ENCODE data around the gene KRTAP5-10. TPM values are rescaled to one million over a fixed set of nuclear protein-coding genes. Genes with fewer than 3 reads are reported as not detected.
"Not testable (repeated sequence)": the region's sequence is repeated elsewhere in the genome, so short reads cannot be mapped to it uniquely, and the experiment has no call there.

KRTAP5-10 gene
- total and polyA plus RNA-seq, 12 donors = 0.06 to 0.48 (median 0.27) TPM; not detected in 9

DNA sequence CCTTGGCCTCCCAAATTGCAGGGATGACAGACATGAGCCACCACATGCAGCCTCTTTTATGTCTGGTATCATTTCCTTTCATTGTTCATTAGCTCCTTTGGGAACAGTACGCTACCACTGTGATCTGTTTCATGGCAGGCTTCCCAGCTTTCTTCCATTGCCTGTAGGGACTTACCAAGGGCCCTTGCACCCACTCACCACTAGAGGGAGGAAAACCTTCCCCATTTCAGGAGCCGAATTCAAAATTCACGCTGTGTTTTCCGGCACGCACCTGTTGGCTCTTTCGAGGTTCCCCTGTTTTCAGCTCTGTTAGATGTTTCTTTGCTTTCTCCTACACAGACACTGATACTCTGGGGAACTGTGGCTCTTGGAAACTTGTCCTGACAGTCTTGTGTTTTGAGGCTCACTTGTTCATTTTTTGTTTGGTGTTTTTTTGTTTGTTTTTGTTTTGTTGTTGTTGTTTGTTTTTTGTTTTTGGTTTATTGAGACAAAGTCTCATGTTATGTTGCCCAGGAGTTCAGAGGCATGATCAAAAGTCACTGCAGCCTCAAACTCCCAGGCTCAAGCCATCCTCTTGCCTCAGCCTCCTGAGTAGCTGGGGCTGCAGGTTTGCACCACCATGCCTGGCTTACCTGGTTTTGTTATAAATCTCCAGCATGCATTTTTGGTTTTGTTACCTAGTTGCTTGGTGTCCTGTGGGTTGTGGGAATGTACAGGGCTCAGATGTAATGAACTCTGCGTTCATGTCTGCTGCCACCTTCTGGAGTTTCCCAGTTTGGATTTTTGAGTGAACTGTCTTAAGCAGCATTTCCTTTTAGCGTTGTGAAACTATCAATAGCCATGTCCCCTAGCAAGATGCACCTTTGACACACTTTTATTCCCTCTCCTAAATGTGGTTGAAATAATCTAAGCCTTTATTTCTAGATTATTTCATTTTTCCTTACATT is 15.0 kb downstream of the KRTAP5-10 start:
- Histone ChIP-seq H3K27ac (no peak overlapping the region), H3K4me3 (no peak overlapping the region), H3K36me3 (replicated peaks in 1 of 2) (no peaks in the 10 kb centered on the region), H3K27me3 (no peaks in the 10 kb centered on the region), H3K4me1 (replicated peaks in 1 of 2) (no peaks in the 10 kb centered on the region), H3K9me3 (replicated peaks in 1 of 3) (no peaks in the 10 kb centered on the region)
- intact Hi-C loops (cut with DNase I) = no loop called here
- 3 to 10% (median 8%) methylated on average over 8 of the region's 8 CpGs for WGBS, 4 donors
- DNase-seq = peak; percentile 71 to 90 (median 84)
- TF ChIP-seq POLR2A (IDR thresholded peaks at IDR 0.05) = no peak
- TF ChIP-seq, protein P1, sequence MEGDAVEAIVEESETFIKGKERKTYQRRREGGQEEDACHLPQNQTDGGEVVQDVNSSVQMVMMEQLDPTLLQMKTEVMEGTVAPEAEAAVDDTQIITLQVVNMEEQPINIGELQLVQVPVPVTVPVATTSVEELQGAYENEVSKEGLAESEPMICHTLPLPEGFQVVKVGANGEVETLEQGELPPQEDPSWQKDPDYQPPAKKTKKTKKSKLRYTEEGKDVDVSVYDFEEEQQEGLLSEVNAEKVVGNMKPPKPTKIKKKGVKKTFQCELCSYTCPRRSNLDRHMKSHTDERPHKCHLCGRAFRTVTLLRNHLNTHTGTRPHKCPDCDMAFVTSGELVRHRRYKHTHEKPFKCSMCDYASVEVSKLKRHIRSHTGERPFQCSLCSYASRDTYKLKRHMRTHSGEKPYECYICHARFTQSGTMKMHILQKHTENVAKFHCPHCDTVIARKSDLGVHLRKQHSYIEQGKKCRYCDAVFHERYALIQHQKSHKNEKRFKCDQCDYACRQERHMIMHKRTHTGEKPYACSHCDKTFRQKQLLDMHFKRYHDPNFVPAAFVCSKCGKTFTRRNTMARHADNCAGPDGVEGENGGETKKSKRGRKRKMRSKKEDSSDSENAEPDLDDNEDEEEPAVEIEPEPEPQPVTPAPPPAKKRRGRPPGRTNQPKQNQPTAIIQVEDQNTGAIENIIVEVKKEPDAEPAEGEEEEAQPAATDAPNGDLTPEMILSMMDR (IDR thresholded peaks at IDR 0.05) = peak; percentile 66 to 84 (median 71)

DNA sequence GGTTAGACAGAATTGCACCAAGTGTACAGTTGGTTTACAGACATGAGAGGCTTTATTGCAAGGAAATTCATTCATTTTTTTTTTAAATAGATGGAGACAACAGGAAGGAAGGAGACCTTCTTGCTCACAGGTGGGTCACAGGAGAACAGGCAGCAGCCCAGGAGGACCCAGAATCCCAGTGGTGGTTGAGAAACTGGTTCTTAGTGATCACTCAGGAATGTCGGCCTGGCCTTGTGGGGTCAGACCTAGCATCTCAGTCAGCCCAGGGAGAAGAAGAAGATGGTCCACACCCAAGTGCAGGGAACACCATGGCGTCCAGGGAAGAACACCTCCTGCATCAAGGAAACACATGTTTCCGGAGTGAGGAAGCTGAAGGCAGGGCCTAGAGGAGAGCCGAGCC is 16.5 kb downstream of the KRTAP5-10 start:
- Histone ChIP-seq H3K27me3 (no peaks in the 10 kb centered on the region), H3K36me3 (replicated peaks in 1 of 2) (no peaks in the 10 kb centered on the region), H3K9me3 (replicated peaks in 1 of 3) (no peaks in the 10 kb centered on the region), H3K27ac (no peak overlapping the region), H3K4me1 (replicated peaks in 1 of 2) (no peaks in the 10 kb centered on the region), H3K4me3 (no peak overlapping the region)
- intact Hi-C loops (cut with DNase I) = no loop called here
- 70 to 89% (median 82%) methylated on average over 4 of the region's 4 CpGs for WGBS, 4 donors
- no peak for DNase-seq
- TF ChIP-seq POLR2A (IDR thresholded peaks at IDR 0.05) = no peak
- TF ChIP-seq, protein P1 (IDR thresholded peaks at IDR 0.05) = no peak

DNA sequence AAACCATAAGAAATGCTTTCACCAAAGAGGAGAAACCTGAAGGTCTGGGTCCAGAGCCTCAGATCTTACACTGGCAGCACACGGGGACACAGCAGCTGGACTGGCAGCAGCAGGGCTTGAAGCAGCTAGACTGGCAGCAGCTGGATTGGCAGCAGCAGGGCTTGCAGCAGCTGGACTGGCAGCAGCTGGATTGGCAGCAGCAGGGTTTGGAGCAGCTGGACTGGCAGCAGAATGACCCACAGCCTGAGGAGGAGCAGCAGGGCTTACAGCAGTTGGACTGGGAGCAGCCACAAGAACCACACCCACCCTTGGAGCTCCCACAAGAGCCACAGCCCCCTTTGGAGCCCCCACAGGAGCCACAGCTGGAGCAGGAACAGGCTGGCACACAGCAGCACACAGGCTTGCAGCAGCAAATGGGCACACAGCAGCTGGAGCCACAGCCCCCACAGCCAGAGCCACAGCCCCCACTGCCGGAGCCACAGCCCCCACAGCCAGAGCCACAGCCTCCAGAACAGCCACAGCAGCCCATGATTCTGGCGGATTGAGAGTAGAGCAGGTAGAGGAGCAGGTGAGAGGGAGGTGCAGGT is 17.0 kb downstream of the KRTAP5-10 start, which contains the start of gene KRTAP5-11:
Gene KRTAP5-11 (minus strand): TSS at position 567 of the 587 bp plus-strand sequence. CDS start 38 bp downstream, at position 529.
- H3K4me1 ChIP-seq (replicated peaks in 1 of 2) = no peaks in the 10 kb centered on the region
- no peak for TF ChIP-seq POLR2A (IDR thresholded peaks at IDR 0.05)
- TF ChIP-seq, protein P1 (IDR thresholded peaks at IDR 0.05) = no peak
- intact Hi-C loops (cut with DNase I) = no loop called here
- H3K27ac ChIP-seq = no peak within 1 kb of the TSS
- WGBS, 4 donors = 76 to 89% (median 84%) methylated on average over 2 to 3 of the region's 3 CpGs
- no peaks in the 10 kb centered on the region for H3K36me3 ChIP-seq (replicated peaks in 1 of 2)
- H3K27me3 ChIP-seq = no peaks in the 10 kb centered on the region
- H3K9me3 ChIP-seq (replicated peaks in 1 of 3) = no peaks in the 10 kb centered on the region
- H3K4me3 ChIP-seq = no peak within 1 kb of the TSS
- DNase-seq = no peak

DNA sequence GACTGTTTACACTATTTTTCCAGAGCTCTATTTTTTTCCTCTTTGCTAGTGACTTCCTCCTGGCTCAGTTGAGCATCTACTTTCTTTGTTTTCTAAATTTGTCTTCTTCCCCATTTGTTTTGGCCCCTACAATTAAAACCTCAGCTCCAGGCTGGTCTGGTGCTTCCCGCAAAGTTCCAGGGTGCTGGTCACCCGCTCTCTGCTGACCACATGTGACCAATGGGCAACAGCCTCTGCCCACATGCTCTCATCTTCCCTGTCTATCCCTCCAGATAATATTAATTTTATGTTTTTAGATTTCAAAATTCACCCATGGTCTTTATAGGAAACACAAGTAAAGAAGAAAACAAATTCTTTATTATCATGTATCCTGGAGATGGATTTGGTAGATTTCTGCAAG is 17.6 kb downstream of the KRTAP5-10 start:
- WGBS, 4 donors = 74 to 81% (median 77%) methylated on average over 2 of the region's 2 CpGs
- intact Hi-C loops (cut with DNase I); H3K4me3 ChIP-seq; H3K27me3 ChIP-seq; H3K9me3 ChIP-seq (replicated peaks in 1 of 3); DNase-seq; H3K4me1 ChIP-seq (replicated peaks in 1 of 2); H3K27ac ChIP-seq; H3K36me3 ChIP-seq (replicated peaks in 1 of 2): not testable (repeated sequence)

DNA sequence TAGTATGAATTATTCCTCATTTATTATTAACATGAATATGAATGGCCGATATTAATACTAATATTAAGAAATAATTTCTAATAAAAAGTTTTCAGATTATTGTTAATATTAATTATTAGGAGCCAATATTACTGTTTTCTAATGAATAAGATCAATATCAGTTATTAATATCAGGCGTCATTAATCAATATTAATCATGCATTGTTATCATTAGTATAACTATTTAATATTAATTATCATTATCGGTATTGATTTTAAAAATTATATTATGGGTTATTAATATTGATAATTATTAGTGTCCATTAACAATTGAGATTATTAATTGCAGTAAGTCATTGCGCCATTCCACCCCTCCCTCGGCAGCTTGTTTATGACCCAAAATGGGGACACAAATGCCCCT is 20.3 kb downstream of the KRTAP5-10 start:
- H3K4me3 ChIP-seq; H3K36me3 ChIP-seq (replicated peaks in 1 of 2); H3K9me3 ChIP-seq (replicated peaks in 1 of 3); H3K27me3 ChIP-seq; DNase-seq; H3K4me1 ChIP-seq (replicated peaks in 1 of 2); intact Hi-C loops (cut with DNase I); H3K27ac ChIP-seq: not testable (repeated sequence)
- WGBS, 4 donors = 72 to 90% (median 78%) methylated on average over 5 of the region's 5 CpGs

DNA sequence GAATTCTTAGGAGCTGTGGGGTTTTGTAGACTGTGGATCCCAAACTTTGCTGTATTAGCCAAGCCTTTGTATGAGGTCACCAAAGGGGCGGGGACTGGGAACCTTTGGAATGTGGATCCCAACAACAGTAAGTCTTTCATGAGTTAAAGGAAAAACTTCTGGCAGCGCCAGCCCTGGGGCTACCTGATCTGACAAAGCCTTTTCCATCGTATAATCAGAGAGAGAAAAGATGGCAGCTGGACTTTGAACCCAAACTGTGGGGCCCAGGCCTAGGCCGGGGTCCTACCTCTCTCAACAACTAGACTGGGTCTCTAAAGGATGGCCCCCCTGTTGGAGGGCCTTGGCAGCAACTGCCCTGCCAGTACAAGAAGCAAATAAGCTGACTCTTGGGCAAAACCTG is 23.0 kb downstream of the KRTAP5-10 start:
- H3K36me3 ChIP-seq (replicated peaks in 1 of 2); H3K4me1 ChIP-seq (replicated peaks in 1 of 2); H3K4me3 ChIP-seq; DNase-seq; H3K27me3 ChIP-seq; H3K9me3 ChIP-seq (replicated peaks in 1 of 3); intact Hi-C loops (cut with DNase I); H3K27ac ChIP-seq: not testable (repeated sequence)
- WGBS, 4 donors = 62 to 69% (median 68%) methylated on average over 4 of the region's 4 CpGs

DNA sequence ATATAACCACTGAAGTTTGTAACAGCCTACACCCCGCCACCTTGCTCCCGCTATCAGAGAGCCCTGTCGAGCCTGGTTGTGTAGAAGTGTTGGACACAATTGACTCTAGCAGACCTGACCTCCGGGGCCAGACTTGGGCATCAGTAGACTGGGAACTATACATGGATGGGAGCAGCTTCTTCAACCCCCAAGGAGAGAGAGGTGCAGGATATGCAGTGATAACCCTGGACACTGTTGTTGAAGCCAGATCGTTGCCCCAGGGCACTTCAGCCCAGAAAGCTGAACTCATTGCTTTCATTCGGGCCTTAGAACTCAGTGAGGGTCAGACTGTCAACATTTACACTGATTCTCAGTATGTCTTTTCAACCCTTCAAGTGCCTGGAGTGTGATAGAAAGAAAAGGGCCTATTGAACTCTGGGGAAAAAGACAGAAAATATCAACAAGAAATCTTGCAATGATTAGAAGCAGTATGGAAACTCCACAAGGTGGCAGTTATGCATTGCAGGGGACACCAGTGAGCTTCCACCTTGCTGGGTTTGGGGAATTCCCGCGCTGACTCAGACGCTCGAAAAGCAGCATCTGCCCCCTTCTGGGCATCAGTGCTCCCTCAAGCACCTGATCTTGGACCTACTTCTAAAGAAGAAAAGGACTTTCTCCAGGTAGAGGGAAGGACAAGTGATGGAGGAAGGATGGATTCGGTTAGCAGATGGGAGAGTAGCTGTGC is 23.6 kb downstream of the KRTAP5-10 start:
- H3K27ac ChIP-seq; intact Hi-C loops (cut with DNase I); H3K9me3 ChIP-seq (replicated peaks in 1 of 3); H3K27me3 ChIP-seq; H3K4me1 ChIP-seq (replicated peaks in 1 of 2); H3K4me3 ChIP-seq; H3K36me3 ChIP-seq (replicated peaks in 1 of 2); DNase-seq: not testable (repeated sequence)
- 70 to 76% (median 74%) methylated on average over 10 to 11 of the region's 11 CpGs for WGBS, 4 donors
